ENCODE results near the gene AMER3. TPM values are rescaled to one million over a fixed set of nuclear protein-coding genes. Genes with fewer than 3 reads are reported as not detected.

The AMER3 gene
- total and polyA plus RNA-seq, 2 donors (not counting 1 experiment from before 2014, with no cell fraction given) = not detected

- Histone ChIP-seq H2AFZ (ENCODE audit: low read length) (no peak overlapping the region), H3K9me3 (ENCODE audit: control insufficient read depth, insufficient read depth, low read depth, low read length) (no peaks in the 10 kb centered on the region), H3K4me1 (ENCODE audit: control insufficient read depth, extremely low read depth, insufficient read depth, low read length) (no peaks in the 10 kb centered on the region), H3K79me2 (ENCODE audit: control insufficient read depth, insufficient read depth, low read length) (no peaks in the 10 kb centered on the region), H3K27ac (ENCODE audit: insufficient read depth, low read length) (no peak overlapping the region), H3K27me3 (ENCODE audit: control insufficient read depth, insufficient read depth, low read length) (no peaks in the 10 kb centered on the region), H3K4me3 (replicated peaks in 1 of 4; ENCODE audit: control extremely low read depth in 1 of 4, insufficient read depth in 1 of 4, low read depth in 3 of 4, low read length in 4 of 4) (no peak overlapping the region), H3K4me2 (ENCODE audit: extremely low read depth, insufficient read depth, low read length) (no peak overlapping the region), H3K9ac (ENCODE audit: insufficient read depth, low read length) (no peak overlapping the region), H3K36me3 (ENCODE audit: control insufficient read depth, insufficient read depth, low read length) (no peaks in the 10 kb centered on the region), H4K20me1 (ENCODE audit: control insufficient read depth, extremely low read depth, insufficient read depth, low read length) (no peaks in the 10 kb centered on the region)
- no peak for TF ChIP-seq EZH2 (IDR thresholded peaks at IDR 0.05; ENCODE audit: low read length, missing control alignments)
- no peak for TF ChIP-seq CTCF (conservative IDR thresholded peaks at IDR 0.05 in 1 of 2, IDR thresholded peaks at IDR 0.05 in 1 of 2; ENCODE audit: low read depth in 1 of 2, low read length in 2 of 2)
- DNase-seq (ENCODE audit: low read depth in 2 of 2) = no peak
These were observed 58.4 kb downstream of the AMER3 start for GRCh38 chr2:130813722-130814121.

- Histone ChIP-seq H3K4me1 (ENCODE audit: control insufficient read depth, extremely low read depth, insufficient read depth, low read length) (no peaks in the 10 kb centered on the region), H2AFZ (ENCODE audit: low read length) (no peak overlapping the region), H3K79me2 (ENCODE audit: control insufficient read depth, insufficient read depth, low read length) (no peaks in the 10 kb centered on the region), H3K9ac (ENCODE audit: insufficient read depth, low read length) (no peak overlapping the region), H3K4me2 (ENCODE audit: extremely low read depth, insufficient read depth, low read length) (no peak overlapping the region), H3K27ac (ENCODE audit: insufficient read depth, low read length) (no peak overlapping the region), H3K27me3 (ENCODE audit: control insufficient read depth, insufficient read depth, low read length) (no peaks in the 10 kb centered on the region), H3K4me3 (replicated peaks in 1 of 4; ENCODE audit: control extremely low read depth in 1 of 4, insufficient read depth in 1 of 4, low read depth in 3 of 4, low read length in 4 of 4) (no peak overlapping the region), H3K36me3 (ENCODE audit: control insufficient read depth, insufficient read depth, low read length) (no peaks in the 10 kb centered on the region), H3K9me3 (ENCODE audit: control insufficient read depth, insufficient read depth, low read depth, low read length) (no peaks in the 10 kb centered on the region), H4K20me1 (ENCODE audit: control insufficient read depth, extremely low read depth, insufficient read depth, low read length) (no peaks in the 10 kb centered on the region)
- no peak for DNase-seq (ENCODE audit: low read depth in 2 of 2)
- TF ChIP-seq CTCF (conservative IDR thresholded peaks at IDR 0.05 in 1 of 2, IDR thresholded peaks at IDR 0.05 in 1 of 2; ENCODE audit: low read depth in 1 of 2, low read length in 2 of 2) (no peak), EZH2 (IDR thresholded peaks at IDR 0.05; ENCODE audit: low read length, missing control alignments) (no peak)
These were observed 59.8 kb downstream of the AMER3 start for GRCh38 chr2:130814931-130815680.

Other genes starting within 250 kb of the AMER3 start
- not detected in 2 replicates for gene POTEI, start 246.2 kb upstream of the AMER3 start, total RNA-seq
- gene POTEI, start 246.2 kb upstream of the AMER3 start, polyA plus RNA-seq = not detected in 2 replicates
- not detected in 2 replicates for gene CFC1B, start 234.3 kb upstream of the AMER3 start, total RNA-seq
- not detected in 2 replicates for gene CFC1B, start 234.3 kb upstream of the AMER3 start, polyA plus RNA-seq
- not detected in 2 replicates for gene CFC1, start 156.0 kb upstream of the AMER3 start, total RNA-seq
- gene CFC1, start 156.0 kb upstream of the AMER3 start, polyA plus RNA-seq = not detected in 2 replicates
- gene POTEJ, start 144.1 kb upstream of the AMER3 start, total RNA-seq = not detected in 2 replicates
- gene POTEJ, start 144.1 kb upstream of the AMER3 start, polyA plus RNA-seq = 0.01 TPM in 1 of 2 replicates, not detected in the other
- gene GPR148, start 26.5 kb upstream of the AMER3 start, total RNA-seq = not detected in 2 replicates
- gene GPR148, start 26.5 kb upstream of the AMER3 start, polyA plus RNA-seq = not detected in 2 replicates
- 0.83 and 1.5 TPM in 2 replicates for gene ARHGEF4, start 81.4 kb downstream of the AMER3 start, total RNA-seq
- 0.05 and 0.66 TPM in 2 replicates for gene ARHGEF4, start 81.4 kb downstream of the AMER3 start, polyA plus RNA-seq

Measured in fibroblast of lung (primary cell).